GM23248 (cell line): ENCODE data around the gene TTC23.

Experiments
- EZH2 ChIP-seq: fragments of 200-600 bp; sonication (generic); IDR thresholded peaks from 2 replicates; pipeline ENCODE4 v1.6.1; 2018; ENCODE audit warnings: antibody characterized with exemption, mild to moderate bottlenecking; ENCODE audit not compliant: insufficient read depth, poor library complexity, severe bottlenecking
- EZH2phosphoT487 ChIP-seq: fragments of 200-600 bp; sonication (generic); IDR thresholded peaks from 2 replicates; pipeline ENCODE4 v1.6.1; 2018; ENCODE audit warnings: antibody characterized with exemption, moderate library complexity, mild to moderate bottlenecking, low read depth; ENCODE audit not compliant: insufficient read depth

- TF ChIP-seq EZH2 (no peak), EZH2phosphoT487 (no peak)
These were observed 90.6 kb downstream of the TTC23 start for GRCh38 chr15:99158626-99159412.
